Activated CD4-positive, alpha-beta T cell treated with anti-CD3 and anti-CD28 coated beads for 48 hours (primary cell): ENCODE results near the gene CAMTA1.
A peak's percentile ranks its signal among the peaks of the same experiment; 100 is the strongest.

Source experiments
- DNase-seq: peaks from one replicate; pipeline ENCODE4 v3.0.0-alpha.2; 2020

The CAMTA1 gene

GRCh38 chr1:6987940-6988339, 202.7 kb downstream of the CAMTA1 start:
- DNase-seq: no peak

- DNase-seq: no peak
These were observed 203.5 kb downstream of the CAMTA1 start for GRCh38 chr1:6988796-6989195.

- DNase-seq: no peak
These were observed 204.2 kb downstream of the CAMTA1 start for GRCh38 chr1:6989212-6990159.

DNA sequence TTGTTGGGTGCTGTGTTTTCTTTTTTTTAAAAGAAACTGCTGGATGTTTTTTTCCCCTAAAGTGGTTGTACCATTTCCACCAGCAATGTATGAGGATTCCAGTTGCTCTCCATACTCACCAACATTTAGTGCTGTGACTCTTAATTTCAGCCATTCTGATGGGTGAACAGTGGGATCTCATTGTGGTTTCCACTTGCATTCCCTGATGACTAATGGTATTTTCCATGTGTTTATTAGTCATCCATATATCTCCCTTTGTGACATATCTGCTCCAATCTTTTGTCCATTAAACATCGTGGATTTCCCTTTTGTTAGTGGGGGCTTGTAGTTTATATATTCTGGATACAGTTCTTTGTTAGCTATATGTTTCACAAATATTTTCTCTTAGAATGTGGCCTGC, 206.0 kb downstream of the CAMTA1 start:
- DNase-seq: no peak

DNA sequence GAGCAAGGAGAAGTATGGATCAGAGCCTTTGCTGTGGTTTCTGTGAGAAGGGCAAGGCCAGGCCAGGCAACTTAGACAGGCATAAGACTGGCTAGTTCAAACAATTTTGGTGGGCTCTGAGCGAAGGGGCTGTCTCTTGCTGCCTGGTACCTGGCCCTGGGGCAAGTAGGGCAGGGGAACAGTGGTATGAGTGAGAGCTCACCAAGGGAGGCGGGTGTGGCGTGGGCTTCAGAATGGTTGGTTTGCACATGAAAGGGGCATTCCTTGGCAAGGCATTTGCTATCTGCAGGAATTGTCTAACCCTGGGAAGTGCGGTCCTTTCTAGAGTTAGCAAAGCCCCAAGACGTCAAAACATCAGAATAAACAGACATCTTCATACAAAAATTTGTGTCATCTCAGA, 210.5 kb downstream of the CAMTA1 start:
- DNase-seq: no peak

- peak; percentile 9 for DNase-seq
These were observed 211.1 kb downstream of the CAMTA1 start for GRCh38 chr1:6996371-6996770.

- DNase-seq: no peak
These were observed 211.6 kb downstream of the CAMTA1 start for GRCh38 chr1:6996866-6997265.

DNA sequence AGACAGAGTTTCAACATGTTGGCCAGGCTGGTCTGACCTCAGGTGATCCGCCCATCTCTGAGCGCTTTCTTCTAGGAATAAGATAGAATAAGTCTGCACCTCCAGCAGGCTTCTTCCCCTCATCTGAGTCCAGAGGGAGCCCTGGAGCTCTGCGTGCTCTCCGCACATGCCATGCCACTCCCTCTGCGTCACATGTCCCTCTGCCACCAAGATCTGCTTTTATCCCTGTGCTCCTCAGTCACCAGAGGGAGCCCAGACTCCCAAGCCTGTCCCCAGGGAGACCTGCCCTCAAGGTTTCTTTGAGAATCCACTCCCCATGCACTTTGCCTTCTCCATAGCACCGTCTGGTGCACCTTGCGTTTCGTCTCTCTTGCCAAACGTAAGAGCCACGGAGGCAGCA, 213.0 kb downstream of the CAMTA1 start:
- no peak for DNase-seq

DNA sequence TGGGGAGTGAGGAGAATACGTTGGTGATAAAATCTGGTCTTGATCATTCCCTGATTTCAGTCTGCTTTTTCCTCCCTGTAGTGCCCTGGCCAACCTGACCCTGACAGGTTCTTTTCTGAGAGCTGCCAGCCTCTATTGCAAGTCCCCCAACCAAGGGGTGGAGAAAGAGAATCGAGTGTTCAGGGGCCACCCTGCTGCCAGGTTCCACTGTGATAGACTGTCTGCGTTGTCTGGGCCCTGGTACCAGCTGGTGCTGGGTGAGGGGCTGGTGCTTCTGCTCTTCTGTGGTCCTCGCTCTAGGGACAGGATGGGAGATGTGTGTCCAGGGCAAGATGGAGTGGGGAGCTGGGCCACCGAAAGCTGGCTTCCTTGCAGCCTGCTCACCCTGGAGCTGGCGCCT, 214.6 kb downstream of the CAMTA1 start:
- no peak for DNase-seq

- DNase-seq: no peak
These were observed 215.5 kb downstream of the CAMTA1 start for GRCh38 chr1:7000720-7001119.

GRCh38 chr1:7002728-7003127, 217.5 kb downstream of the CAMTA1 start:
- DNase-seq: no peak

- no peak for DNase-seq
These were observed 218.4 kb downstream of the CAMTA1 start for GRCh38 chr1:7003676-7004075.

DNA sequence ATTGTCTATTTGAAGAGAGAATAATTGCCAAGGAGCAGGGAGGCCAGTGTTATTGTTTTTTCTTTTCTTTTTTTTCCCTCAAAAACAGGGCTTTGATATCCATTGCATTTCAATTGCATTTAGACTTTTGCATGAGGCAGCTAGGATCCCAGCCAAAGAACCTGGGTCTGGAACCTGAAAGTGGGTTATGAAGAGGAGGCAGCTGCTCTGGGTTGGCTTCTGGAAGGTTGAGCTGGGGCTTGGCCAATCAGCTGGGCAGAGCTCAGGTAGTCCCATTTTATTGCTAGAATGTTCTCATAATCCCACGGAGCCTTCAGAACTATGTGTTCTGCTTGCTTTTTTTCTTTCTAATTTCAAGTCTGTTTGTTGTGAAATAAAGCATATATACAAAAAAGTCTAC, 218.9 kb downstream of the CAMTA1 start:
- no peak for DNase-seq

DNA sequence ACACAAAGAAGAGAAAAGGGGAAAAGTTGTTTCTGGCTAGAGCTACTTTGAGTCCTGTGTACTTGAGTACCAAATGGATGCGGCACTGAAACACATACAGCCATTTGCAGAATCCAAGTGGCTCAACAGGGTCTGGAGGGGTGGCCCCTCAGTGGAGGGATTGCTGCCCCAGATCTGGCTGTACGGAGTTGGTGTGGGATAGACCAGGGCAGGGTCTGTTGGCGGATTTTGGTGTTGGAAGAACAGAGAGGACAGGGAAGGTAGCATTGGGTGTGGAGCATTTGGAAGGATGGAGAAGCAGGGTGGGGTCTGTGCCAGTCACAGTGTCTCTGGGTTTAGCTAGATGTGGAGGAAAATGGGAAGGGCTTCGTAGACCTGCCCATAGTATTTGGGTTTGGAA, 220.5 kb downstream of the CAMTA1 start:
- DNase-seq: no peak

- DNase-seq: no peak
These were observed 222.0 kb downstream of the CAMTA1 start for GRCh38 chr1:7006996-7007871.

DNA sequence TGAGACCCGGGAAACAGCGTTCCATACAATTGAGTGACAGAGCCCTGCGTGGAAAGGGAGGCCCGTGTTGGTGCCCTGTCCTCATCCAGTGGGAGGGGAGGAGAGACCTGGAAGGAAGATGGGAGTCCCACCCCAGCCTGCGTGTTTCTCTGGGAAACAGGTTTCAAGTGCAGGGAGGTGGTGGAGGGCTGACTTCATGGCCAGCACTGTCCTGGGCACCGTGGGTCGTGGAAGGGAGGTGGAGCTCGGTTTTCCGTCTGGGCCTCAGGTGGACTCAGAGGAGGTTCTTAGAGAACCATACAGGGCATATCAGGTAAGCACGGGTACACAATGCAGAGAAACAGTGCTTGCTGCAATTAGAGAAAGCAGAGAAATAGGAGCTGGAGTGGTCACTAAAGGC, 222.6 kb downstream of the CAMTA1 start:
- no peak for DNase-seq

DNA sequence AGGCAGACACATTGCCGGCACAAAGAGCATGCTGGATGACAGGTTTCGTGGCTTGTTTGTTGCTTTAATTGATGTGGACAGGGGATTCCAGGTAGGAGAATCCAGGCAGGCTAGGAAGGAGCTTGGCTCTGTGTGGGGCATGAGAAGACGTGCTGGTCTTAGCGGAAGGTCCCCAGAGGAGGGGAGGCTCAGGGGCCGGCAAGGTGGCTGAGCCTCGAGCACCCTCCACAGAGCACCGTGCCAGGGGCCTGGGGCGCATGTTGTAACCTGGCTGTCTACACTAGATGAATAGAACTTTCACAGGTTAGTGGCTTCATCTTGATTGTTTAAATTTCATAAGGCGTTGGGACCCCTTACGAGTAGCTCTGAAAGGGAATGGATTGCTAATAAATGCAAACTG, 223.1 kb downstream of the CAMTA1 start:
- DNase-seq: no peak

DNA sequence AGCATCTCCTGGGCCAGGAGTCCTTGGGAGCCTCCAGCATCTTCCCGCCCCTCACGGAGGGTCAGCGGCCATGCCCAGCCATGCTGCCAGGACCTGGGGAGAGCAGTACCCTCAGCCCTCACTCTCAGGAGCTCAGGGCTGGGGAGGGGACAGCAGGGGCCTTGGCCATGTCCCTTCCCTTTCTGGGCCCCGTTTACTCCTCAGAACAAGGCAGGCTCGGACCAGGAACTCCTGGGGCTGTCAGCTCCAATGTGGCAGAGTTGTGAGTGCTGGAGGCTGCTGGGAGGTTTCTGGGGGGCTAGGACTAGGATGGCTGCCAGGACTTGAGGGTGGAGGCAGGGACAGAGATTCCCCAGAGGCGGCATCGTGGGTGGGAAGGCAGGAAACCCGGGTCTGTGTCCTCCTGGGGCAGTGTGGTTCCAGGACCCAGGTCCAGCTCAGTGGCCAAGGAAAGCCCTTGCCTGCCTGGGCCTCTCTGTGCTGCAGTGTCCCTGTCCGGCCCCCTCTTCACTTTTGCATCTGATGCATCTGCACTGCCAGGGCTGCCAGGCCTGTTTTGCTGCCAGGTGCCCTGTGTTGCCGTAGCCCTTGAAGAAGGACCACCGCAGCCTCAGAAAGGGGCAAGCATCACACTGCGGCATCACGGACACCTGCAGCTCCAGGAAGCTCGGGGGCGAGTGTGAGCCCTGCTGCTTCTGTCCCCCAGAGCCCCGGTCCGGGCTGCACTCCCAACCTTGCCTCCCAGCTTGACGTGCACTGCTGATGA, 223.9 kb downstream of the CAMTA1 start:
- no peak for DNase-seq

GRCh38 chr1:7009741-7010525, 224.7 kb downstream of the CAMTA1 start:
- no peak for DNase-seq

DNA sequence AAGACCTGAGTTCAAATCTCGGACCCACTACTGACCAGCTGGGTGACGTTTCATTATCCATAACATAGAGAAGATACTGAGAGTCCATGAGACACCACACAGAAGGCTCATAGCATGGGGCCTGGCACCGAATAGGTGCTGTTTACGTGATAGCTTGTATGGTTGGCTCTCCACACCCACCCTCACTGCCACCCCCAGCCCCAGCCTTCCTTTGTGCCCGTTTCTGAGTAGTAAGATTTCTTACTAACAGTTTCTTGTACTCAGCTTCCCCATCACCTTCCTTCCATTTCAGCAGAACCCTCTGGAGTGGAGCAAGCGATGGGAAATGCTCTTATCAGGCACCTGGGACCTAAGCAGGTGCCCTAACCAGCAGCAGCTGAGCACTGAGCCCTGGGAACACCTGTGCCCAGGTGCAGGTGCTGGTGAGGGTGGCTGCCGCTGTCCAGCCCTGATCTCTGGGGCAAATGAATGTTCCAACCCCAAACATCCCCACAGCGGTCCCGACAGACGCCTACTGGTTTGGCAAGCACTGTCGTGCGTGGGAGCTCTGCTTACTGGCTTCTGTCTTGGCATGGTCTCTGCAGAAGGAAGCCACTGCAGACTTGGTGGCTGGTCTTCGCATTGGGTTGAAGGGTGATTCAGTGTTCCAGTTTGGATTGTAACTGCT, 225.4 kb downstream of the CAMTA1 start:
- no peak for DNase-seq

GRCh38 chr1:7011826-7012225, 226.6 kb downstream of the CAMTA1 start:
- no peak for DNase-seq

GRCh38 chr1:7012461-7012924, 227.2 kb downstream of the CAMTA1 start:
- DNase-seq: no peak
